GM21619 (cell line): ENCODE results near the gene BTN3A1.
A peak's percentile ranks its signal among the peaks of the same experiment; 100 is the strongest.
"Not testable (repeated sequence)": the region's sequence is repeated elsewhere in the genome, so short reads cannot be mapped to it uniquely, and the experiment has no call there.

Source experiments
- ATAC-seq: cut with Tn5 transposase; IDR thresholded peaks from one replicate; pipeline ENCODE4 v1.9.1; 2021; ENCODE audit not compliant: unreplicated experiment

The BTN3A1 gene

GRCh38 chr6:26401987-26402658, at the start of gene BTN3A1:
BTN3A1 (plus strand) TSS chr6:26402275; CDS start chr6:26405564, 3,289 bp downstream.
- ATAC-seq: peak; percentile 89

- ATAC-seq: no peak
Measured at GRCh38 chr6:26352315-26352714, 49.8 kb upstream of the BTN3A1 start.

- ATAC-seq: no peak
Measured at GRCh38 chr6:26354162-26354561, 47.9 kb upstream of the BTN3A1 start.

- ATAC-seq: no peak
Measured at GRCh38 chr6:26355366-26355765, 46.7 kb upstream of the BTN3A1 start.

- ATAC-seq: not testable (repeated sequence)
Measured at GRCh38 chr6:26357543-26357942, 44.5 kb upstream of the BTN3A1 start.

GRCh38 chr6:26358511-26358981, 43.5 kb upstream of the BTN3A1 start:
- ATAC-seq: peak; percentile 48

- ATAC-seq: no peak
Measured at GRCh38 chr6:26359765-26360164, 42.3 kb upstream of the BTN3A1 start.

GRCh38 chr6:26360451-26361416, 41.3 kb upstream of the BTN3A1 start:
- ATAC-seq: peak; percentile 35

- ATAC-seq: no peak
Measured at GRCh38 chr6:26361544-26361943, 40.5 kb upstream of the BTN3A1 start.

- no peak for ATAC-seq
Measured at GRCh38 chr6:26362093-26362835, 39.8 kb upstream of the BTN3A1 start.

GRCh38 chr6:26362836-26363220, 39.2 kb upstream of the BTN3A1 start:
- no peak for ATAC-seq

- ATAC-seq: no peak
Measured at GRCh38 chr6:26363882-26364701, 38.0 kb upstream of the BTN3A1 start.

- ATAC-seq: no peak
Measured at GRCh38 chr6:26365633-26365995, 36.5 kb upstream of the BTN3A1 start.

GRCh38 chr6:26366504-26366903, 35.6 kb upstream of the BTN3A1 start:
- ATAC-seq: no peak

- ATAC-seq: no peak
Measured at GRCh38 chr6:26367114-26367513, 35.0 kb upstream of the BTN3A1 start.

GRCh38 chr6:26371813-26372212, 30.3 kb upstream of the BTN3A1 start:
- ATAC-seq: not testable (repeated sequence)

GRCh38 chr6:26372308-26373144, 29.5 kb upstream of the BTN3A1 start:
- ATAC-seq: no peak

- ATAC-seq: no peak
Measured at GRCh38 chr6:26375270-26375669, 26.8 kb upstream of the BTN3A1 start.

GRCh38 chr6:26377719-26378118, 24.4 kb upstream of the BTN3A1 start:
- ATAC-seq: no peak

GRCh38 chr6:26378143-26378542, 23.9 kb upstream of the BTN3A1 start:
- ATAC-seq: not testable (repeated sequence)
